Measurements from ENCODE around the gene AASS.

The AASS gene

GRCh38 chr7:122161628-122162027 is 17.6 kb upstream of the AASS start:
- no peak for DNase-seq
- H3K36me3 ChIP-seq (ENCODE audit: control insufficient read depth in 4 of 4, insufficient read depth in 4 of 4, low read length in 3 of 4): no peaks in the 10 kb centered on the region
- no peak overlapping the region for H3K27ac ChIP-seq (ENCODE audit: insufficient read depth in 1 of 2, low read depth in 1 of 2, low read length in 2 of 2, poor library complexity in 1 of 2, severe bottlenecking in 2 of 2)
- ChIA-PET POLR2A (no interaction called here), CTCF (no interaction called here)
- H3K27me3 ChIP-seq (replicated peaks in 2 of 5; ENCODE audit: control insufficient read depth in 4 of 5, insufficient read depth in 5 of 5, low read length in 4 of 5): no peaks in the 10 kb centered on the region
- H3K4me1 ChIP-seq (ENCODE audit: control extremely low read depth in 1 of 4, control insufficient read depth in 4 of 4, insufficient read depth in 4 of 4, low read length in 3 of 4): no peaks in the 10 kb centered on the region
- no peaks in the 10 kb centered on the region for H3K9me3 ChIP-seq (ENCODE audit: control extremely low read depth in 1 of 5, control insufficient read depth in 4 of 5, insufficient read depth in 2 of 5, low read depth in 1 of 5, low read length in 4 of 5)
- no peak overlapping the region for H3K4me3 ChIP-seq (ENCODE audit: control insufficient read depth in 1 of 7, extremely low read depth in 1 of 7, insufficient read depth in 4 of 7, low read depth in 2 of 7, low read length in 6 of 7)
- WGBS (ENCODE audit: insufficient coverage): 100% methylated on average over 2 of the region's 3 CpGs

DNA sequence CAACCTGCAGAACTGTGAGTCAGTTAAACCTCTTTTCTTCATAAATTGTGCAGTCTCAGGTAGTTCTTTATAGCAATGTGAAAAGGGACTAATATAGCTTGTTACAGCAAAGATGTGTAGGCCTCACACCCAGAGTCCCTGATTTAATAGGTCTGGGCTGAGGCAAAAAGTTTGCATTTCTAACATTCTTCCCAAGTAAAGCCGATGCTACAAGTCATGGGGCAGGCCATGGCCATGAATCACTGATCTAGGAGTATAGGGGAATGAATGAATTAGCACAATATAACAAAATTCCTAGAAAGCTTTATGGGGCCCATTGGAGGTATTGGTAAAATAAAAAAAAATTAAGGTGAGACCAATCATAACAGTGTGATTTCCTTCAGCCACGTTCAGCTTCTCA is 11.5 kb upstream of the AASS start:
- Histone ChIP-seq H3K36me3 (ENCODE audit: control insufficient read depth in 4 of 4, insufficient read depth in 4 of 4, low read length in 3 of 4) (peaks cover 0 to 2% (median 0%) of the 10 kb centered on the region in 4 experiments), H3K27me3 (replicated peaks in 2 of 5; ENCODE audit: control insufficient read depth in 4 of 5, insufficient read depth in 5 of 5, low read length in 4 of 5) (no peaks in the 10 kb centered on the region), H3K4me1 (ENCODE audit: control extremely low read depth in 1 of 4, control insufficient read depth in 4 of 4, insufficient read depth in 4 of 4, low read length in 3 of 4) (no peaks in the 10 kb centered on the region), H3K4me3 (ENCODE audit: control insufficient read depth in 1 of 7, extremely low read depth in 1 of 7, insufficient read depth in 4 of 7, low read depth in 2 of 7, low read length in 6 of 7) (no peak overlapping the region), H3K27ac (ENCODE audit: insufficient read depth in 1 of 2, low read depth in 1 of 2, low read length in 2 of 2, poor library complexity in 1 of 2, severe bottlenecking in 2 of 2) (no peak overlapping the region), H3K9me3 (ENCODE audit: control extremely low read depth in 1 of 5, control insufficient read depth in 4 of 5, insufficient read depth in 2 of 5, low read depth in 1 of 5, low read length in 4 of 5) (no peaks in the 10 kb centered on the region)
- ChIA-PET CTCF (no interaction called here), POLR2A (no interaction called here)
- WGBS (ENCODE audit: insufficient coverage): 11% methylated on average over 1 of the region's 2 CpGs
- DNase-seq: no peak

GRCh38 chr7:122148878-122149277 is 4.8 kb upstream of the AASS start:
- H3K4me1 ChIP-seq (ENCODE audit: control extremely low read depth in 1 of 4, control insufficient read depth in 4 of 4, insufficient read depth in 4 of 4, low read length in 3 of 4): peaks cover 0 to 7% (median 6%) of the 10 kb centered on the region in 4 experiments
- ChIA-PET CTCF (no interaction called here), POLR2A (no interaction called here)
- H3K27ac ChIP-seq (ENCODE audit: insufficient read depth in 1 of 2, low read depth in 1 of 2, low read length in 2 of 2, poor library complexity in 1 of 2, severe bottlenecking in 2 of 2): no peak overlapping the region
- H3K4me3 ChIP-seq (ENCODE audit: control insufficient read depth in 1 of 7, extremely low read depth in 1 of 7, insufficient read depth in 4 of 7, low read depth in 2 of 7, low read length in 6 of 7): no peak overlapping the region
- WGBS (ENCODE audit: insufficient coverage): 57% methylated on average over 2 of the region's 2 CpGs
- H3K27me3 ChIP-seq (replicated peaks in 2 of 5; ENCODE audit: control insufficient read depth in 4 of 5, insufficient read depth in 5 of 5, low read length in 4 of 5): peaks cover 0 to 2% (median 0%) of the 10 kb centered on the region in 5 experiments
- no peak for DNase-seq
- no peaks in the 10 kb centered on the region for H3K9me3 ChIP-seq (ENCODE audit: control extremely low read depth in 1 of 5, control insufficient read depth in 4 of 5, insufficient read depth in 2 of 5, low read depth in 1 of 5, low read length in 4 of 5)
- peaks cover 0 to 2% (median 0%) of the 10 kb centered on the region in 4 experiments for H3K36me3 ChIP-seq (ENCODE audit: control insufficient read depth in 4 of 4, insufficient read depth in 4 of 4, low read length in 3 of 4)

DNA sequence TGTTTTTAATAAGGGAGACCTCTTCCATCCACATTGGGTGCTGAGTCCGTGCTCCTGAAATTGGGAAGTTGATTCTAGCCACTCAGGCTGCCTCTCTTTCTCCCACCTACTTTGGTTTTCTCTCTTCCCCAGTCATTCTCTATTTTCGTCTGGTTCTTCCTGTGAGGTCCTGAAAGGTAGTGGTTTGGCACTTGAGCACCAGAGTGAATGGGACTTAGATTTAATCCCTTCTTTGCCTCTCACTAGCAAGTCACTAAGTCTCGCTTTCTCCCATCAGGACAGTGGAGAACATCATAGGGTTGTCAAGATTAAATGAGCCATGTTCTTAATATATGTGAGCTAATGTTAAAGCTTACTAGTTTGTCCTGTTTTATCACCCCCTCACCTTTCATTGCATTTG is 4.0 kb upstream of the AASS start:
- 93% methylated on average over 2 of the region's 3 CpGs for WGBS (ENCODE audit: insufficient coverage)
- POLR2A ChIA-PET: no interaction called here

DNA sequence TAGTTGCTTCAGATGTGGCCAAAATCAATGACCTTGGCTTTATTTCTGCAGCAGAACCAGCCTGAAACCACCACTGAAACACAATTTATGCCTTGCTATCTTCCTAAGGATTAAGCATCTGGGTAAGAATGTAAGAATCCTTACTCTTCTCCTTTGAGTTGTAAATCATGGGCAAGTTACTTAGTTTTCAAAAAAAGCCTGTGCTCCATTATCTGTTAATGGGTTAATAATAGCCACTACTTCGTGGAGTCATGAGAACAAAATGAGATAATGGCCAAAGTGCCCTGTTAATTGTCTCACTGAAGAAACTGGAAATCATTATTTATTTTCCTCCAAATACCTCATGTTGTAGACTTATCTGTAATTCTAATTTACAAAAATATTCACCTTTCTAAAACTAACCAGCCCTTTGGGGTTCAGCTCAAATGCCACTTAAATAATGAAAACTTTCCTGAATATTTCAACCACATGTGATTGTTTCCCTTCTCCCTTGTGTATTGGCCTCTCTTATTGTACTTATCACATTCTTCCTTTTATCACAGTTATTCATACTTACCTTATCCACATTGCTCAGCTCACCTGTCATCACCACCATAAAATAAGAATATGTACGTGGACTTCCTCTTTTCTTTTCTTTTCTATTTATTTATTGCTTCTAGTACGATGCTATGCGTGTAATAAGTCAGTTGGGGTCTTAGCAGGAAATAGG is 2.0 kb upstream of the AASS start:
- DNase-seq: peak in 2 of 3 donors; percentile 9 to 22
- Histone ChIP-seq H3K27ac (ENCODE audit: insufficient read depth in 1 of 2, low read depth in 1 of 2, low read length in 2 of 2, poor library complexity in 1 of 2, severe bottlenecking in 2 of 2) (no peak overlapping the region), H3K36me3 (ENCODE audit: control insufficient read depth in 4 of 4, insufficient read depth in 4 of 4, low read length in 3 of 4) (no peaks in the 10 kb centered on the region), H3K27me3 (replicated peaks in 2 of 5; ENCODE audit: control insufficient read depth in 4 of 5, insufficient read depth in 5 of 5, low read length in 4 of 5) (peaks cover 0 to 14% (median 0%) of the 10 kb centered on the region in 5 experiments), H3K9me3 (ENCODE audit: control extremely low read depth in 1 of 5, control insufficient read depth in 4 of 5, insufficient read depth in 2 of 5, low read depth in 1 of 5, low read length in 4 of 5) (no peaks in the 10 kb centered on the region), H3K4me3 (ENCODE audit: control insufficient read depth in 1 of 7, extremely low read depth in 1 of 7, insufficient read depth in 4 of 7, low read depth in 2 of 7, low read length in 6 of 7) (no peak overlapping the region), H3K4me1 (ENCODE audit: control extremely low read depth in 1 of 4, control insufficient read depth in 4 of 4, insufficient read depth in 4 of 4, low read length in 3 of 4) (peaks cover 0 to 16% (median 14%) of the 10 kb centered on the region in 4 experiments)
- POLR2A ChIA-PET: no interaction called here
- CTCF ChIA-PET: no interaction called here
- WGBS (ENCODE audit: insufficient coverage): no CpG with 5 or more reads among the region's 4 CpGs

More for the DNA sequence above, 4.0 kb upstream of the AASS start:
- H3K4me1 ChIP-seq (ENCODE audit: control extremely low read depth in 1 of 4, control insufficient read depth in 4 of 4, insufficient read depth in 4 of 4, low read length in 3 of 4): peaks cover 0 to 14% (median 10%) of the 10 kb centered on the region in 4 experiments
- DNase-seq: no peak
- H3K9me3 ChIP-seq (ENCODE audit: control extremely low read depth in 1 of 5, control insufficient read depth in 4 of 5, insufficient read depth in 2 of 5, low read depth in 1 of 5, low read length in 4 of 5): no peaks in the 10 kb centered on the region
- H3K4me3 ChIP-seq (ENCODE audit: control insufficient read depth in 1 of 7, extremely low read depth in 1 of 7, insufficient read depth in 4 of 7, low read depth in 2 of 7, low read length in 6 of 7): no peak overlapping the region
- no peak overlapping the region for H3K27ac ChIP-seq (ENCODE audit: insufficient read depth in 1 of 2, low read depth in 1 of 2, low read length in 2 of 2, poor library complexity in 1 of 2, severe bottlenecking in 2 of 2)
- no peaks in the 10 kb centered on the region for H3K36me3 ChIP-seq (ENCODE audit: control insufficient read depth in 4 of 4, insufficient read depth in 4 of 4, low read length in 3 of 4)
- H3K27me3 ChIP-seq (replicated peaks in 2 of 5; ENCODE audit: control insufficient read depth in 4 of 5, insufficient read depth in 5 of 5, low read length in 4 of 5): peaks cover 0 to 6% (median 0%) of the 10 kb centered on the region in 5 experiments
- CTCF ChIA-PET: interaction anchor here (1.1 kb wide), 1 partner anchor 380 kb away, joined by 3 read pairs; no protein-coding TSS in a partner anchor

DNA sequence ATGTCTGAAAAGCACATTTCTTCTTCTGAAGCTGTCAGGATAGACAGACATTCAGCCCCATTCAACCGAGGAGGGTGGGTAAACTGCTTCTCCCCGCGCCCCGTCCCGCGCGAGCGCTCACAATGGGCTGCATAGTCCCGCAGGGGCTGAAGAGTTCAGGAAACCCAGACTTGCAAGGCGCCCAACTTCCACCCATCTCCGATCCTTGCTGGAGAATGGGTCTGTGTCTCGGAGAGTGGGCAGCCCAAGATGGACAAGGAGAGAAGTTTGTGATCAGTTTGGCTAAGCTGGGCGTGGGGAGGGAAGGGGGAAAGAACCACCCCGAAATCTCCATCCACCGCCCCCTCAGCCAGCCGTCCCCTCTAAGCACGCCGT is 686 bp downstream of the AASS start:
- peak overlapping the region; percentile 53 to 98 (median 83) for H3K4me3 ChIP-seq (ENCODE audit: control insufficient read depth in 1 of 7, extremely low read depth in 1 of 7, insufficient read depth in 4 of 7, low read depth in 2 of 7, low read length in 6 of 7)
- WGBS (ENCODE audit: insufficient coverage): 0% methylated on average over 9 of the region's 18 CpGs
- peak; percentile 10 to 49 (median 29) for DNase-seq
- H3K9me3 ChIP-seq (ENCODE audit: control extremely low read depth in 1 of 5, control insufficient read depth in 4 of 5, insufficient read depth in 2 of 5, low read depth in 1 of 5, low read length in 4 of 5): no peaks in the 10 kb centered on the region
- H3K27me3 ChIP-seq (replicated peaks in 2 of 5; ENCODE audit: control insufficient read depth in 4 of 5, insufficient read depth in 5 of 5, low read length in 4 of 5): peaks cover 0 to 14% (median 0%) of the 10 kb centered on the region in 5 experiments
- H3K4me1 ChIP-seq (ENCODE audit: control extremely low read depth in 1 of 4, control insufficient read depth in 4 of 4, insufficient read depth in 4 of 4, low read length in 3 of 4): peaks cover 0 to 20% (median 14%) of the 10 kb centered on the region in 4 experiments
- no peaks in the 10 kb centered on the region for H3K36me3 ChIP-seq (ENCODE audit: control insufficient read depth in 4 of 4, insufficient read depth in 4 of 4, low read length in 3 of 4)
- CTCF ChIA-PET: interaction anchor here (0.5 to 1.5 kb wide), 3 partner anchors 15 to 1272 kb away, joined by 3 to 5 read pairs (median 4); no protein-coding TSS in a partner anchor
- peak overlapping the region in 1 of 2 experiments; percentile 73 for H3K27ac ChIP-seq (ENCODE audit: insufficient read depth in 1 of 2, low read depth in 1 of 2, low read length in 2 of 2, poor library complexity in 1 of 2, severe bottlenecking in 2 of 2)
- POLR2A ChIA-PET: no interaction called here

GRCh38 chr7:122140918-122141317 is 3.1 kb downstream of the AASS start:
- H3K36me3 ChIP-seq (ENCODE audit: control insufficient read depth in 4 of 4, insufficient read depth in 4 of 4, low read length in 3 of 4): no peaks in the 10 kb centered on the region
- POLR2A ChIA-PET: no interaction called here
- no peak for DNase-seq
- H3K4me1 ChIP-seq (ENCODE audit: control extremely low read depth in 1 of 4, control insufficient read depth in 4 of 4, insufficient read depth in 4 of 4, low read length in 3 of 4): peaks cover 0 to 36% (median 18%) of the 10 kb centered on the region in 4 experiments
- no peak overlapping the region for H3K4me3 ChIP-seq (ENCODE audit: control insufficient read depth in 1 of 7, extremely low read depth in 1 of 7, insufficient read depth in 4 of 7, low read depth in 2 of 7, low read length in 6 of 7)
- CTCF ChIA-PET: interaction anchor here (1.3 kb wide), 1 partner anchor 48 kb away, joined by 3 read pairs; no protein-coding TSS in a partner anchor
- H3K27ac ChIP-seq (ENCODE audit: insufficient read depth in 1 of 2, low read depth in 1 of 2, low read length in 2 of 2, poor library complexity in 1 of 2, severe bottlenecking in 2 of 2): no peak overlapping the region
- WGBS (ENCODE audit: insufficient coverage): no CpG with 5 or more reads among the region's 1 CpG
- H3K9me3 ChIP-seq (ENCODE audit: control extremely low read depth in 1 of 5, control insufficient read depth in 4 of 5, insufficient read depth in 2 of 5, low read depth in 1 of 5, low read length in 4 of 5): no peaks in the 10 kb centered on the region
- H3K27me3 ChIP-seq (replicated peaks in 2 of 5; ENCODE audit: control insufficient read depth in 4 of 5, insufficient read depth in 5 of 5, low read length in 4 of 5): peaks cover 0 to 14% (median 0%) of the 10 kb centered on the region in 5 experiments
